ENCODE results near the gene MYOM3.

MYOM3 gene

GRCh38 chr1:24096009-24096738 is 15.8 kb downstream of the MYOM3 start:
- DNase-seq (ENCODE audit: low spot score): no peak

- no peak for DNase-seq (ENCODE audit: low spot score)
Observed at GRCh38 chr1:24095140-24095859, 16.6 kb downstream of the MYOM3 start.

GRCh38 chr1:24094554-24094953 is 17.4 kb downstream of the MYOM3 start:
- no peak for DNase-seq (ENCODE audit: low spot score)

GRCh38 chr1:24093732-24094131 is 18.2 kb downstream of the MYOM3 start:
- no peak for DNase-seq (ENCODE audit: low spot score)

- DNase-seq (ENCODE audit: low spot score): no peak
Observed at GRCh38 chr1:24092979-24093378, 19.0 kb downstream of the MYOM3 start.

GRCh38 chr1:24091971-24092482 is 19.9 kb downstream of the MYOM3 start:
- no peak for DNase-seq (ENCODE audit: low spot score)

GRCh38 chr1:24090736-24091135 is 21.2 kb downstream of the MYOM3 start:
- DNase-seq (ENCODE audit: low spot score): no peak

GRCh38 chr1:24089743-24090555 is 22.0 kb downstream of the MYOM3 start:
- DNase-seq (ENCODE audit: low spot score): no peak

- DNase-seq (ENCODE audit: low spot score): no peak
Observed at GRCh38 chr1:24089027-24089742, 22.8 kb downstream of the MYOM3 start.

GRCh38 chr1:24086466-24086865 is 25.5 kb downstream of the MYOM3 start:
- DNase-seq (ENCODE audit: low spot score): no peak

- DNase-seq (ENCODE audit: low spot score): no peak
Observed at GRCh38 chr1:24085546-24085945, 26.4 kb downstream of the MYOM3 start.

GRCh38 chr1:24085007-24085406 is 26.9 kb downstream of the MYOM3 start:
- no peak for DNase-seq (ENCODE audit: low spot score)

GRCh38 chr1:24084050-24084449 is 27.9 kb downstream of the MYOM3 start:
- no peak for DNase-seq (ENCODE audit: low spot score)

- no peak for DNase-seq (ENCODE audit: low spot score)
Observed at GRCh38 chr1:24082372-24082771, 29.6 kb downstream of the MYOM3 start.

- no peak for DNase-seq (ENCODE audit: low spot score)
Observed at GRCh38 chr1:24081190-24081589, 30.7 kb downstream of the MYOM3 start.

- DNase-seq (ENCODE audit: low spot score): no peak
Observed at GRCh38 chr1:24080131-24080530, 31.8 kb downstream of the MYOM3 start.

GRCh38 chr1:24077278-24077978 is 34.5 kb downstream of the MYOM3 start:
- DNase-seq (ENCODE audit: low spot score): no peak

- DNase-seq (ENCODE audit: low spot score): no peak
Observed at GRCh38 chr1:24075946-24076345, 36.0 kb downstream of the MYOM3 start.

- DNase-seq (ENCODE audit: low spot score): no peak
Observed at GRCh38 chr1:24075590-24075854, 36.4 kb downstream of the MYOM3 start.

- peak; percentile 8 for DNase-seq (ENCODE audit: low spot score)
Observed at GRCh38 chr1:24074817-24075589, 36.9 kb downstream of the MYOM3 start.

- DNase-seq (ENCODE audit: low spot score): no peak
Observed at GRCh38 chr1:24074196-24074595, 37.7 kb downstream of the MYOM3 start.

All from SW480 (cell line).